Body of pancreas (tissue), 4 donors: ENCODE measurements around the gene FSTL1.

Experiments used
- POLR2A ChIP-seq, 3 donors: fragments of 450-650 bp; IDR thresholded peaks; one replicate each; pipeline ENCODE4 v1.6.1; 2016; ENCODE audit warnings: antibody characterized with exemption in 3 of 3, mild to moderate bottlenecking in 2 of 3
- TF ChIP-seq, protein P1 (sequence below), 7 experiments: fragments of 450-650 bp in 4 of 7; fragments of 200-600 bp in 3 of 7; sonication (generic) in 3 of 7; IDR thresholded peaks; one replicate each; pipeline ENCODE4 v1.5.1; 2016 to 2019; ENCODE audit warnings: antibody characterized with exemption in 7 of 7

GRCh38 chr3:120497818-120498217, 47.0 kb upstream of the FSTL1 start:
- TF ChIP-seq, protein P1, sequence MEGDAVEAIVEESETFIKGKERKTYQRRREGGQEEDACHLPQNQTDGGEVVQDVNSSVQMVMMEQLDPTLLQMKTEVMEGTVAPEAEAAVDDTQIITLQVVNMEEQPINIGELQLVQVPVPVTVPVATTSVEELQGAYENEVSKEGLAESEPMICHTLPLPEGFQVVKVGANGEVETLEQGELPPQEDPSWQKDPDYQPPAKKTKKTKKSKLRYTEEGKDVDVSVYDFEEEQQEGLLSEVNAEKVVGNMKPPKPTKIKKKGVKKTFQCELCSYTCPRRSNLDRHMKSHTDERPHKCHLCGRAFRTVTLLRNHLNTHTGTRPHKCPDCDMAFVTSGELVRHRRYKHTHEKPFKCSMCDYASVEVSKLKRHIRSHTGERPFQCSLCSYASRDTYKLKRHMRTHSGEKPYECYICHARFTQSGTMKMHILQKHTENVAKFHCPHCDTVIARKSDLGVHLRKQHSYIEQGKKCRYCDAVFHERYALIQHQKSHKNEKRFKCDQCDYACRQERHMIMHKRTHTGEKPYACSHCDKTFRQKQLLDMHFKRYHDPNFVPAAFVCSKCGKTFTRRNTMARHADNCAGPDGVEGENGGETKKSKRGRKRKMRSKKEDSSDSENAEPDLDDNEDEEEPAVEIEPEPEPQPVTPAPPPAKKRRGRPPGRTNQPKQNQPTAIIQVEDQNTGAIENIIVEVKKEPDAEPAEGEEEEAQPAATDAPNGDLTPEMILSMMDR (IDR thresholded peaks at IDR 0.05): no peak
- no peak for TF ChIP-seq POLR2A (IDR thresholded peaks at IDR 0.05)
